Effector CD4-positive, alpha-beta T cell (primary cell): ENCODE measurements around the gene HSPB6. TPM values are rescaled to one million over a fixed set of nuclear protein-coding genes. Genes with fewer than 3 reads are reported as not detected.
"Not testable (repeated sequence)": the region's sequence is repeated elsewhere in the genome, so short reads cannot be mapped to it uniquely, and the experiment has no call there.

Experiments used
- DNase-seq: peaks from one replicate; pipeline ENCODE4 v3.0.0-alpha.2; 2020
- total RNA-seq: gene quantifications from one replicate; lab custom pipeline; 2026; lab: John Stamatoyannopoulos, UW

Gene HSPB6, protein sequence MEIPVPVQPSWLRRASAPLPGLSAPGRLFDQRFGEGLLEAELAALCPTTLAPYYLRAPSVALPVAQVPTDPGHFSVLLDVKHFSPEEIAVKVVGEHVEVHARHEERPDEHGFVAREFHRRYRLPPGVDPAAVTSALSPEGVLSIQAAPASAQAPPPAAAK
- not detected for total RNA-seq

DNA sequence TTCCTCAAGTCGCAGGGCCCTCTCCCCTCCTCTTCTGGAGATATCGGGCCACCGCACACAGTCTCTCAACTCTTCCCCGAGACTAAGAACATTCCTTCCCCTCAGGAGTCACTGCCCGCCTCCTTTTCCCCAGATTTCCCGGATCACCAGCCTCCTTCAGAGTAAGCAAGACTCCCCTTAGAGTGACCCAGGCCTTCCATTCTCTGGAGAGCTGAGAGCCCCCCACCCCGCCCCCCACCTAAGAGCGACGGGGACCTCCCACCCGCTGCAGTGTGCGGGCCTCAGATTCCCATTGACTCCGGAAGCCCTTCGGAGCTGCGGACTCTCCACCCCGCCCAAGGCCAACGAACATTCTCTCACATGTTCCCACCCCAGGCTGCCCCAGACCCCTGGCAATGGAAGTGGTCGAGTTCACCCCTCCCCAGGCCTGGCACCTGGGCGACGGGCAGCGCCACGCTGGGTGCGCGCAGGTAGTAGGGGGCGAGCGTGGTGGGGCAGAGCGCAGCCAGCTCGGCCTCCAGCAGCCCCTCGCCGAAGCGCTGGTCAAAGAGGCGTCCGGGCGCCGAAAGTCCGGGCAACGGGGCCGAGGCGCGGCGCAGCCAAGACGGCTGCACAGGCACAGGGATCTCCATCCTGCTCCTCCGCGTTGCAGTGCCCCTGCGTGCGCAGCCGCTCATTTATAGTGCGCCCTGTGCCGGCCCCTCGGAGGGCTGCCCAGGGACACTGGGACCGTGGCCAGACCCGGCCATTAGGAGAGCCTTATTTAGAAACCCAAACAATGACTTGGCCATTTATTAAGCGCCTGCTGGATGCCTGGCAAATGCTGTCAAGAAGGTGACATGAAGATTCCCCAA is at the start of gene HSPB6:
HSPB6 (minus strand) TSS at position 653 of the 854 bp plus-strand sequence; CDS start at position 632, 21 bp downstream.
- DNase-seq = no peak

DNA sequence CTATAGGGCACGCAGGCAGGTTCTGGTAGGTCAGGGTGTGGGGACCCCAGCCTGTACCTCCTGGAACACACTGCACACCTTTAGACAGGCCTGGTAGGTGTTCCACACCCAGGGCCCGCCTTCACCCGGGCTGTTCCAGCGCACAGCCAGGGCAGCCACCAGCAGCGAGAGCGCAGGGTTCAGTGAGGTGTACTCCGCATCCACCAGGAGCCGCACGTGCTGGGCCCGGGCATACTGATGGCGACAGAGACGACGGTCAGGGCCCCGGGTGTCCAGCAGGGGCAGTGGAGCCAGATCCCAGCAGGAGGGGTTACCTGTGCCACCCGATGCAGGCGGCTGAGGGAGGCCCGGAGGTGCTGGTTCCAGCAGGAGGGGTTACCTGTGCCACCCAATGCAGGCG is 49.8 kb upstream of the HSPB6 start:
- DNase-seq = no peak

DNA sequence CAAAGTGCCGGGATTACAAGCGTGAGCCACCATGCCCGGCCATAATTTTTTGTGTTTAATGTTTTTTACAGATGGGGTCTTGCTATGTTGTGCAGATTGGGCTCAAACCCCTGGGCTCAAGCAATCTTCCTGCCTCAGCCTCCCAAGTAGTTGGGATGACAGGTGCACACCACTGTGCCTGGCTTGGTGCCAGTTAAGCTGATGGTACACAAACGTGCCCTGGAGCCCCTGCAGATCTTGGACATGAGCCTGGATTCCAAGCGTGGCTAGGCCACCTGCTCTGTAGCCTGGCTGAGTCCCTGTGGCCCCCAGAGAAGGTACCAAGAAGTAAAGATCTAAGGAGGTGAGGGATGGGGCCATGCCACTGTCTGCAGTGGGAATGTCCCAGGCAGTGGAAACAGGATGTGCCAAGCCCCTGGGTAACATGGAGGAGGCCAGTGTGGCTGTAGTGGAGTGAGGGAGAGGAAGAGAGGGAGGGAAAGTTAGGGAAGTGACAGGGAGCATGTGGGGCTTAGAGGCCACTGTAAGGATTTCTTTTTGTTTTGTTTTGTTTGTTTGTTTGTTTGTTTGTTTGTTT is 48.8 kb upstream of the HSPB6 start:
- no peak for DNase-seq

DNA sequence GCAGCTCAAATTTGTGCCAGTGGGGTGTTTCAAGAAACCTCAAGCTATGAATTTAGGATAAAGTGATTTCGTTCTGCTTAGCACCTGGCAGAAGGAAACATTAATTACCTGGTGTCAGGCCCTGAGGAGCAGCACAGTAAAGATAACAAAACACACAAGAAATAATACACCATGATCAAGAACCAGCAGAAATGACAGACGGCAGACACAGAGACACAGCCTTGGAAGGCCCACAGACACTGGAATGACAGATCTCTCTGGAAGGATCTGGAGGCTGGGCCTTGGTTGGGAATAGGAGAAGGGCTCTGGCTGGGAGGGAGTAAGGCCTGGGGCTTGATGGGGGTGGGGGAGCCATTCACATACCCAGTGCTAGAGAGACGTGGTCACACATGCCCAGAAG is 45.0 kb upstream of the HSPB6 start:
- DNase-seq = no peak

DNA sequence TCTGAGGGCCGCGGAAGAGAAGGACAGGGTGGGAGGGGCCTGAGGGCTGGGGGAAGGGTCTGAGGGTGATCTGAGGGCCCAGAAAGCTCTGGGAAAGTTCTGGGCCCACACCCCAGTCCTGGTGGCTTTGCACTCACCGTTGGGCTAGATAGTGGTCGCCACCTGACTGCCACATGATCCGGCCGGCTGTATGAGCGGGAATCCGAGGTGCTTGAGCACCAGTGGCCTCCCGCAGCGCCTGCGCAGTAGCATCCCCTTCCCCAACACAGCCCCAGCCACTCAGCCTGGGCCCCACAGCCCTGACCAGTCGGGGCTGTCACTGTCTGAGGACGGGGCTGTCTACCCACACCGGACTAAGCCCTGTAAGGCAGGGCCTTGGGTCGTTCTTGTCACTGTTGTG is 40.8 kb upstream of the HSPB6 start:
- no peak for DNase-seq

DNA sequence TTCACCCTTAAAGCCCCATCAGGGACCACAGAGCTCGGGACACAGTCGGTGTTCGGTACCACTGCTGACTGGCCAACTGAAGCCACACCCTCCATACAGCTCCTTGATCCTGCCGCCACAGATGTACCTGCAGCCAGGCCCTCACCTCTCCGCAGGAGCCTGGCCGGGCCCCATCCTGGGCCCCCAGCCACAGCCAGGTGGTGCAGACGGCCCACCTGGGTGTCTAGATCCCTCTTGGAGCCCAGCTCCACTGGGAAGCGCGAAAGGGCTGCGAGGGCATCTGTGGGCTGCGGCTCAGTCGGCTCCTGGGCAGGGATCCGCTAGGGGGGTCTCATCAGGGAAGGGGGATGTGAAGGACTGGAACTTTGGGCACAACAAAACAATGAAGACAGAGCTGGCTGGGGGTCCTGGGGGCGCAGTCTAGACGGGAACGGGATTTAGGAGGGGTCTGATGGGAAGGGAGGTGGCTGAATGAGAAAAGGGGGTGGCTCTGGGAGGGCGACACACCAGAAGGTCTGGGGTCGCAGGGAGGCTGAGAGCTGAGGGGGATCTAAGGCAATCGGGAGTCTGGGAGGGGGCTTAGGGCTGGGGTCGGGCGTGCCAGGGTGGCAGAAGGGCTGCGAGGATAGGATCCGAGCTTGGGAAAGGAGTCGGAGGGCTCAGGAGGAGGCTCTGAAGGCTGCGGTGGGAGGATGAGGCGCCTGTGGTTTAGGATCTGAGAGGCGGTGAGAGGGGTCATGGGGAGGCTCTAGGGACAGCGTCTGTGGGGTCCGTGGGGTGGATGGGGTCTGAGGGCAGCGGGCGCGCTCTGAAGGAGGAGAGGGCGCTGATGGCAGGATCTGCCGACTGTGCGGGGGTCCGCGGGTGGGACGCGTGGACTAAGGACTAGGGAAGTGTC is 40.1 kb upstream of the HSPB6 start:
- no peak for DNase-seq

DNA sequence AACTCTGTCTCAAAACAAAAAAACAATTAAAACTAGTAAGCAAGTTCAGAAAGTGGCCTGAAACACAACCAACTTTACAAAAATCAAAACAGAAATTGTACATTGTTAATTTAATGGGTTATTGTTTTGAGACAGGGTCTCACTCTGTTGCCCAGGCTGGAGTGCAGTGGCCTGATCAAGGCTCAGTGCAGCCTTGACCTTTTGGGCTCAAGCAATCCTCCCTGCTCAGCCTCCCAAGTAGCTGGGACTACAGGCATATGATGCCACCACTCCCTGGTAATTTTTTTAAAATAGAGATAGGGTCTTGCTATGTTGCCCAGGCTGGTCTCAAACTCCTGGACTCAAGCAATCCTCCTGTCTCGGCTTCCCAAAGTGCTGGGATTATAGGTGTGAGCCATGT is 38.7 kb upstream of the HSPB6 start:
- DNase-seq = not testable (repeated sequence)

DNA sequence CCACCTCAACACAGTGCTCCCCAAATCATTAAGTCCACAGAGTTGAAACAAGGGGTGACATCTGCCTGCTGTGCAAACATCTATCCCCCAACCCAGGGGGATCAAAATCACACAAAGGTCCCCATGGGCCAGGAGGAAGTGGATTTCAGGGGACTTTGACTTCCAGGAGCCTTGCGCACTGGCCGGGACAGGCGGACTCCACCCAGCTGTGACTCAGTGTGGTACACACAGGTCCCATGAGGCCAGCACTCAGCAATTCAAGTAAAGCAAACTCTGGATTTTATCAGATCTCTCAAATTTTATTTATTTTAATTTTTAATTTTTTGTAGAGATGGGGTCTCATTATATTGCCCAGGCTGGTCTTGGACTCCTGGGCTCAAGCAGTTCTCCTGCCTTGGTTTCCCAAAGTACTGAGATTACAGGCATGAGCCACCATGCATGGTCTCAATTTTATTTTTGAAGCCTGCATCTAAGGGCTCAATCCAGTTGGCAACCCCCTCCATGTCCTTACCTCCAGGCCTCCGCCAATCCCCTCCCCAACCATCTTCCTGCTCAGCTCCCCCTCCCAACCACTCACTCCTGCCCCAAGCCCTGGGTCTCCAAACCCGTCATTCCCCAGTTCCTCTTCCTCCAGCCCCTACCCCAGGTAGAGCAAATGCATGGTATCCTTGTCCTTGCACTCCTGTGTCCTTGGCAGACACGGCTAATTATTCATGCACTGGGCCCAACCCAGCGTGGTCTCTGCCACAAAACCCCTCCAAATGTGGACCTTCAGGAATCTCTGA is 36.7 kb upstream of the HSPB6 start:
- no peak for DNase-seq

DNA sequence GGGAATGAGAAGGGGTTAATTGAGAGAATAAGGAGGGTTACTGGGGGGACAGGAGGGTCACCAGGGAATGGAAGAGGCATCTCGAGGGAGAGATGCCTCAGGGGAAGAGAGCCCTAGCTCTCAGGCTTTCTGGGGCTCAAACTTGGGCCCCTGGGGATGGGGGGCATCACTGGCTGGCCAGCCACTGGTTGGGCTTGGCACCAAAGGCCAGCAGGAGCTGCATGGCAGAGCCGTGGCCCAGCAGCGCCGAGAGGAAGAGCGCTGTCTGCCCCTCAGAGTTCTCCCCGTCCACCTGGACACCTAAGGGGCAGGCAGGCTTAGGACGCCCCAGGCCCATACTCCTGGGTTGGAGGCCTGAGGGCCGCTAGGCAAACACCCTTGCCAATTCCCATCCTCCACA is 36.1 kb upstream of the HSPB6 start:
- no peak for DNase-seq

DNA sequence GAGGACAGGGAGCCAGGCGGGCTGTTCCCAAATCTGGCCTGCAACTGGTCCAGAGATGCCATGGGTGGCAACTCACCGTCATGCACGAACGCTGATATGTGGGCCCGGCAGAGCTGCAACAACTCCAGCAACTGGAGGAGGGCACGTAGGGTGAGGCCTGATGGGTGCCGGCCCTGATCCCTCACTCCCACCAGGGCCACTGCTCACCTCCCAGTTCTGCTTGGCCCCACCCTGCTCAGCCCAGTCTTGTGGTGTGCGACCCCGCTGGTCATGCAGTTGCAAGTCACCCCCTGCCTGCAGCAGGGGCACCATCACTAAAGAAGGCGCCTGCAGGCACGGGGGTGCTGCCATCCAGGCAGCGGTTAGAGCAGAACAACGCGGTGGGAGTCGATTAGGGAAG is 35.5 kb upstream of the HSPB6 start:
- DNase-seq = no peak

DNA sequence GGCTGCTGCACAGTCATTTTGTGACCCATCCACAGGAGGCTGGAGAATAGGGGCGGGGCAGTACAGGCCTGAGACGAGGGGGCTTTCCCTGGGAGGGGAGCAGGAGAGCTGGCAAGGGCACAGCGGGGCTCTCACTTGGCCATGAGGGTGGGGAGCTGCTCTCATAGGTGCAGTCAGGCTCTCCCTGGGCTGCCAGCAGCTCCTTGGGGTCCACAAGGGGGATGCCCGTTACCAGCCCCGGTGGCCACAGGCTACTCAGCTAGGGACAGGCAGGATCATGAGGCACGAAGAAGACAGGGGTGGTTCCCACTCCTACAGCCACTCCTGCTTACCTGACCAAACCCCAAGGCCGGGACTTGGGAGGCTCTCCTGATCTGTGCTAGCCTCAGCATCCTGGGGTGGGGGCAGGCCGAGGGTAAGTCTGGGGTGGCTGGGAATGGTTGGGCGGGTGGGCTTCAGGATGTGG is 35.0 kb upstream of the HSPB6 start:
- DNase-seq = no peak

DNA sequence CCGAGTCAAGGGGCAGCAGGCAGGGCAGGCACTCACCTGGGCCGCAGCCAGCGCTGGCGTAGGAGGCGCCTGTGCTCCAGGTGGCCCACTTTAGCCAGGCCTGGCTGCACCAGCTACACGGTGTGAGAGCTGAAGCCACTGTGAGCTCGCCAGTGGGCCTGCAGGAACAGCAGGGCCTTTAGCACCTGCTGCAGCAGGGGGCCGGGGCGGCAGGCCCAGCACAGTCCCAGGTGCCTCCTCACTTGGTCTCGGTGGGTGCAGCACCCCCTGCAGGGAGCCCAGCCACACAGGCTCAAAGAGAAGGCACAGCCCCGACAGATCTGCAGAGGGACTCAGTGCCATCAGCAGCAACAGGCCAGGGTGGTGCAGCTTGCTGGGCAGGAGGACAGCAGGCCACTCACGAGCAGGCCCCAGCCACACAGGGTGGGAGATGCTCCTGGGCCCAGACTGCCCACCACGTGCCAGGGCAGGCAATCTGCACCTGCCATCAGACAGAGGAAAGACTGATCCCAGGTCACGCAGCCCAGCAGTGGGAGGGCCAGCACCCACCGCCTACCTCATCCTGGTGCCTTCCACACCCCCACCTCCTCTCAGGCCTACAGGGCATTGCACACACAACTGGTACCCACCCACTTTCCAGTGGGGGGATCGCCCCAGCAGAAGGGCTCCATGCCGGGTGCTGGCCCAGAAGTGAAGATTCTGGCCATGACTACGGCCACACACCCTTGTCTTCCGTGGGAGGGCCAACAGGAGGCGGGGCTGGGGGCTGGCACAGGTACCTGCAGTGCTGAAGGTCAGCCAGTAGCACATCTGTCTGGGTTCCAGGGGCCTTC is 34.4 kb upstream of the HSPB6 start:
- no peak for DNase-seq

DNA sequence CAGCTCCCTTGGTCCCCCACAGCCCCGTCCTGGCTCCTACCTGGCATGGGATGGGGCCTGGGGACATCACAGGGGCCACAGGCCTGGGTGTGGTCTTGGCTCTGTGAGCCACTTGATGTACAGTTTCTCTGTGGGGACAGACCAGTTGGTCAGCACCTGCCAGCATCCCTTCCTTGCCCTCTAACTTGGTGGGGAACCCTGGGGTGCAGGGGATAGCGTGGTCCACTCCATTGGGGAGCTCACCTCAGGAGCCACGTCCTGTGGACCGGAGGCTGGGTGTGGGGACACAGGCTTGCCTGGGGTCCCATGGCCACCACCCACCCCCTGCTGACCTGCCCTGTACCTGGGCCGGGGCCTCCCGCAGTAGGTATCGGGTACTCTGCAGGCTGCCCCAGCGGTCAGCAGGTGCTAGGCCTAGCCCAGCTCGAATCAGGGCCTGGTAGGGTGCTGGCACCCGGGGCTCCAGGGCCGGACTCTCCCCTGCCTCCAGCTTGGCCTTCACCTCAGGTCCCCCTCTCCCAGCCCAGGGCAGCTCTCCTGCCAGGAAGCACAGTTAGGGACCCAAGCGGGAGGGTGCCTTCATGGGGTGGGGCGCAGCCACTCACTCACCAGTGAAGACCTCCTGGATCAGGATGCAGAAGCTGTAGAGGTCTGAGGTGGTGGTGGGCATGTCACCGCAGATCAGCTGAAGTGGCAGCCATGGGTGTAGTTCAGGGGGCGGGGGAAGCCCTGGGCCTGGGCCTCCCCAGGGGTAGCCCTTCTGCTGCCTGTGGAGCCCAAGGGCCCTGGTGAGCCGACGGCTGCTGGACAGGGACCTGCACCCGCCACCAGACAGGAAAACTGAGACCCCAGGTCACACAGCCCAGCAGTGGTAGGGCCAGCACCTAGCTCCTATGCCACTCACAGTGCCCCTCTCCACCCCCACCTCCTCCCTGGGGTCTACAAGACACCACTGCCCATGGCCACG is 33.4 kb upstream of the HSPB6 start:
- no peak for DNase-seq

DNA sequence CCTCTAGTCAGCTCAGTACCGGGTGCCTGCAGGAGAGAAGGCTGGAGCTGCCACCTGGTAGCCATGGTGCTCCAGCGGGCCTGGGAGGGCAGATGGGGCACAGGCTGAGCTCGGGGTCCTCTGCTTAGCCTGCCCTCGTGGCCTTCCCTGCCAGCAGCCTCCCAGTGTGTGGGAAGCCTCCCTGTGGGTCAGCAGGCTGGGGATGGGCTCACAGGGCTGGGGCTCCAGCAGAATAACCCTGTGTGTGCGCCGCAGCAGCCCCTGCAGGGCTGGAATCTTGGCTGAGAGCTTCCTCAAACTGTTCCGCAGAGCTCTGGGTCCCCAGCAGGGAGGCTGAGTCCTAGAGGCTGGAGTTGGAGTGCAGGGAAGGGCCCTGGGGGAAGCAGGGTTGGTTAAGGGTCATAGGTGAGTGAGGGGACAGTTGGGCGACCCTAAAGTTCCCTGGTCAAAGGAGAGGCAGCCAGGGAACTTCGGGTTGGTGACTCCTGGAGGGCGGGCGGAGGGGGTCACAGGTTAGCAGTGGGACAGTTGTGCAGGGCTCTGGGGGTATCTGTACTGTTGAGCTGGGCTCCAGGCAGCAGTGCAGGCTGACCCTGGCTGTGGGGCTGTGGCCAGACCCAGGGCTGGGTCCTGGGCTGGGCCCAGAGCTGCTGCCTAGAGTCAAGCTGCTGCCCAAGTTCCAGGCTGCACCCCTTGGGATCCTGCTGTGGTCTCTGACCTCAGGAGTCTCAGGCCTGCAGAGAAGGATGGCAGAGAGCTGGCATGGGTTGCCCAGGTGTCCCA is 32.6 kb upstream of the HSPB6 start:
- DNase-seq = no peak

DNA sequence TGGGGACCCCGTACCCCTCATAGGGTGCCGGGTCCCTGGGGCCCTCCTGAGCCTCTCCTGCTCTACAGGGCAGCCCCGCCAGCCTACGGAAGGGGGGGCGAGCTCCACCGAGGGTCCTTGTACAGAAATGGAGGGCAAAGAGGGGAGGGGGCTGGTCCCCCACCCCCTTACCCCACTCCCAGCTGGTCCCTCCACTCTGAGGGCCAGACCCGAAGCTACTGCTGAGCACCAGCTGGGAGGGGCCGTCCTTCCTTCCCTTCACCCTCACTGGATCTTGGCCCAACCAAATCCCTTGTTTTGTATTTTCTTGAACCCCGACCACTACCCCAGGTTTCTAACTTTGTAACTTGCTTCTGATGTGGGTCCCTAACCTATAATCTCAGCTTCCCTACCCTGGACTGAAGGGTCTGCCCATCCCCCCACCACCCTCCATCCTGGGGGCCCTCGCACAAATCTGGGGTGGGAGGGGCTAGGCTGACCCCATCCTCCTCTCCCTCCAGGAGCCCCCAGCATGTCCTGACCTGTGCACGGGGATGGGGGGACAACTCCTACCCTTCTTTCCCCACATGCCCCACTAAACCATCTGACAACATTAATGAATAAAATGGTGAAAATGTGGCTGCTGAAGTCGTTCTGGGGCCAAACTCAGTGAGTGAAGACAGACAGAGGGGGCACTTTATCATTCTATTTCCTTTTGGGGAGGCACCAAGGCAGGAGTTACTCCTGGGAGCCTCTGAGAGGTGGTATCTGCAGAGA is 31.6 kb upstream of the HSPB6 start:
- DNase-seq = no peak

DNA sequence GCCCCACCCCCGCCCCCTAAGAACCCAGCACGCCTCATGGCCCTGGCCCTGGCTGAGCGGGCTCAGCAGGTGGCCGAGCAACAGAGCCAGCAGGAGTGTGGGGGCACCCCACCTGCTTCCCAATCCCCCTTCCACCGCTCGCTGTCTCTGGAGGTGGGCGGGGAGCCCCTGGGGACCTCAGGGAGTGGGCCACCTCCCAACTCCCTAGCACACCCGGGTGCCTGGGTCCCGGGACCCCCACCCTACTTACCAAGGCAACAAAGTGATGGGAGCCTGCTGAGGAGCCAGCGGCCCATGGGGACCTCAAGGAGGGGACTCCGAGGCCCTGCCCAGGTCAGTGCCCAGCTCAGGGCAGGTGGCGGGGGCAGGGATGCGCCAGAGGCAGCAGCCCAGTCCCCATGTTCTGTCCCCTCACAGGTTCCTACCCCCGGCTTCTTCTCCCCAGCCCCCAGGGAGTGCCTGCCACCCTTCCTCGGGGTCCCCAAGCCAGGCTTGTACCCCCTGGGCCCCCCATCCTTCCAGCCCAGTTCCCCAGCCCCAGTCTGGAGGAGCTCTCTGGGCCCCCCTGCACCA is 30.5 kb upstream of the HSPB6 start:
- DNase-seq = no peak

DNA sequence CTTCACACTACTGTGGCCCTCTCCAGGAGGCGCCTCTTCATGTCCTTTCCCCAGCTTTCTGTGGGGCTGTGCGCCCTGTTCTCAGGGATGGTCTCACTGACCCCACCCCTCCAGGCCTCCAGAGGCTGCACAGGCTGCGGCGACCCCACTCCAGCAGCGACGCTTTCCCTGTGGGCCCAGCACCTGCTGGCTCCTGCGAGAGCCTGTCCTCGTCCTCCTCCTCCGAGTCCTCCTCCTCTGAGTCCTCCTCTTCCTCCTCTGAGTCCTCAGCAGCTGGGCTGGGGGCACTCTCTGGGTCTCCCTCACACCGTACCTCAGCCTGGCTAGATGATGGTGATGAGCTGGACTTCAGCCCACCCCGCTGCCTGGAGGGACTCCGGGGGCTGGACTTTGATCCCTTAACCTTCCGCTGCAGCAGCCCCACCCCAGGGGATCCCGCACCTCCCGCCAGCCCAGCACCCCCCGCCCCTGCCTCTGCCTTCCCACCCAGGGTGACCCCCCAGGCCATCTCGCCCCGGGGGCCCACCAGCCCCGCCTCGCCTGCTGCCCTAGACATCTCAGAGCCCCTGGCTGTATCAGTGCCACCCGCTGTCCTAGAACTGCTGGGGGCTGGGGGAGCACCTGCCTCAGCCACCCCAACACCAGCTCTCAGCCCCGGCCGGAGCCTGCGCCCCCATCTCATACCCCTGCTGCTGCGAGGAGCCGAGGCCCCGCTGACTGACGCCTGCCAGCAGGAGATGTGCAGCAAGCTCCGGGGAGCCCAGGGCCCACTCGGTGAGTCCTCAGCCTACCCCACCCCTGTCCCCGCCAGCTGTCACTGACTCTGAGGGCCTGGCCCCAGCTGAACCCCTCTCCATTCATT is 29.7 kb upstream of the HSPB6 start:
- no peak for DNase-seq
